ENCODE results near the gene EME2. TPM values are rescaled to one million over a fixed set of nuclear protein-coding genes. Genes with fewer than 3 reads are reported as not detected.

Gene EME2
- polyA plus RNA-seq, 1 donor from 2014 or later: 21.2 TPM

DNA sequence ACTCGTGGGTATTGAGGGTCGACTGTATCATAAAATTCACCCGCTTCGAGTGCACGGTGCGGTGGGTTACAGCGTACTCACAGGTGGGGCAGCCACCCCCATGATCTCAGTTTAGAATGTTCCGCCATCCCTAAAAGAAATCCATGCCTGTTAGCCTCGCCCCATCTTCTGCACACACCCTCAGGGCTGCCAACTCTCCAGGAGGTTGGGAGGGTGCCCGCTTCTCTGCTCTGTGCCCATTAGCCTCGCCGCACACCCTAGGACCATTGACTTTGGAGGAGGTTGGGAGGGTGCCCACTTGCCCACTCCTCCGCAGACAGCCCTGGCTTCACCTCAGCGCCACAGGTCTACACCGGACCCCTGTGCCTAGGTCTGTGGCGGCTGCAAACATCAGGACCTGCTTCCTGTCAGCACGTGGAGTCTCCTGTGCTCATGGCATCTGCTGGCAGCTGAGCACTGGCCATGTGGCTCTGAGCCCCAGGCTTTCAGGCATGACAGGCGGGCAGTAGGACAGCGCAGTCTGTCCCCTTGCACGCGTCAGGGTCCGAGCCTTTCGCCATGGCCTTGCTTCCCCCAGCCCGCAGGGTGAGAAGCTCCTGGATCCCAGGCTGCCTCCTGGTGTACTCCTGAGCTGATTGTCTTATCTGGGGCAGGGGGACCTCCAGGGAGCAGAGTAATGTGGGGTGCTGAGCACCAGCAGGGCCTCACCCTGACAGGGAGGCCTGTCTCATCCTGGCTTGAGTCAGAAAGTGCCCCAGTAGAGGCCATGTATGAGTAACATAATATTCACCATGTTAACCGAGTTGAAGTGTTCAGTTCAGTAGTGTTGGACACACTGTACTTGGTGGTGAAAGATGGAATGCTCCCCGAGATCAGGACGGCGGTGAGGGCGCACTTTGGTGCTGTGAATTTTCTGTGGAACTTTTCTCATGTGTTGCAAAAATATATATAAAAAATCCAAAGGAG lies 23.2 kb upstream of the EME2 start:
- Histone ChIP-seq H4K20me1 (ENCODE audit: insufficient read depth) (no peaks in the 10 kb centered on the region), H2AFZ (ENCODE audit: low read depth, low read length) (no peak overlapping the region), H3K4me2 (ENCODE audit: low read length) (no peak overlapping the region), H3K27ac (ENCODE audit: low read length) (no peak overlapping the region), H3K9me3 (ENCODE audit: low read length) (no peaks in the 10 kb centered on the region), H3F3A (ENCODE audit: insufficient read depth, low read length, poor library complexity, severe bottlenecking) (no peaks in the 10 kb centered on the region), H3K9ac (ENCODE audit: low read length) (no peak overlapping the region), H3K27me3 (ENCODE audit: insufficient read depth, low read depth, low read length) (no peaks in the 10 kb centered on the region), H3K9me2 (ENCODE audit: insufficient read depth, low read length) (no peaks in the 10 kb centered on the region), H3K36me3 (ENCODE audit: insufficient read depth, low read length) (peaks cover 7% of the 10 kb centered on the region), H3K4me3 (ENCODE audit: low read length) (no peak overlapping the region), H3K79me2 (replicated peaks; ENCODE audit: insufficient read depth, low read length) (no peaks in the 10 kb centered on the region)
- TF ChIP-seq MXI1 (conservative IDR thresholded peaks at IDR 0.05; ENCODE audit: poor library complexity, severe bottlenecking) (no peak), EP300 (conservative IDR thresholded peaks at IDR 0.05; ENCODE audit: poor library complexity, severe bottlenecking) (no peak), RAD21 (conservative IDR thresholded peaks at IDR 0.05) (no peak), EZH2 (IDR thresholded peaks at IDR 0.05; ENCODE audit: borderline replicate concordance, insufficient read depth, low read length, poor library complexity, severe bottlenecking) (no peak), SMC3 (conservative IDR thresholded peaks at IDR 0.05; ENCODE audit: poor library complexity) (no peak), POLR2AphosphoS5 (IDR thresholded peaks at IDR 0.05) (no peak), TAF1 (IDR thresholded peaks at IDR 0.05; ENCODE audit: low read depth) (no peak)
- TF ChIP-seq, protein P1, sequence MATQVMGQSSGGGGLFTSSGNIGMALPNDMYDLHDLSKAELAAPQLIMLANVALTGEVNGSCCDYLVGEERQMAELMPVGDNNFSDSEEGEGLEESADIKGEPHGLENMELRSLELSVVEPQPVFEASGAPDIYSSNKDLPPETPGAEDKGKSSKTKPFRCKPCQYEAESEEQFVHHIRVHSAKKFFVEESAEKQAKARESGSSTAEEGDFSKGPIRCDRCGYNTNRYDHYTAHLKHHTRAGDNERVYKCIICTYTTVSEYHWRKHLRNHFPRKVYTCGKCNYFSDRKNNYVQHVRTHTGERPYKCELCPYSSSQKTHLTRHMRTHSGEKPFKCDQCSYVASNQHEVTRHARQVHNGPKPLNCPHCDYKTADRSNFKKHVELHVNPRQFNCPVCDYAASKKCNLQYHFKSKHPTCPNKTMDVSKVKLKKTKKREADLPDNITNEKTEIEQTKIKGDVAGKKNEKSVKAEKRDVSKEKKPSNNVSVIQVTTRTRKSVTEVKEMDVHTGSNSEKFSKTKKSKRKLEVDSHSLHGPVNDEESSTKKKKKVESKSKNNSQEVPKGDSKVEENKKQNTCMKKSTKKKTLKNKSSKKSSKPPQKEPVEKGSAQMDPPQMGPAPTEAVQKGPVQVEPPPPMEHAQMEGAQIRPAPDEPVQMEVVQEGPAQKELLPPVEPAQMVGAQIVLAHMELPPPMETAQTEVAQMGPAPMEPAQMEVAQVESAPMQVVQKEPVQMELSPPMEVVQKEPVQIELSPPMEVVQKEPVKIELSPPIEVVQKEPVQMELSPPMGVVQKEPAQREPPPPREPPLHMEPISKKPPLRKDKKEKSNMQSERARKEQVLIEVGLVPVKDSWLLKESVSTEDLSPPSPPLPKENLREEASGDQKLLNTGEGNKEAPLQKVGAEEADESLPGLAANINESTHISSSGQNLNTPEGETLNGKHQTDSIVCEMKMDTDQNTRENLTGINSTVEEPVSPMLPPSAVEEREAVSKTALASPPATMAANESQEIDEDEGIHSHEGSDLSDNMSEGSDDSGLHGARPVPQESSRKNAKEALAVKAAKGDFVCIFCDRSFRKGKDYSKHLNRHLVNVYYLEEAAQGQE (IDR thresholded peaks at IDR 0.05; ENCODE audit: borderline replicate concordance): no peak
- TF ChIP-seq, protein P2, sequence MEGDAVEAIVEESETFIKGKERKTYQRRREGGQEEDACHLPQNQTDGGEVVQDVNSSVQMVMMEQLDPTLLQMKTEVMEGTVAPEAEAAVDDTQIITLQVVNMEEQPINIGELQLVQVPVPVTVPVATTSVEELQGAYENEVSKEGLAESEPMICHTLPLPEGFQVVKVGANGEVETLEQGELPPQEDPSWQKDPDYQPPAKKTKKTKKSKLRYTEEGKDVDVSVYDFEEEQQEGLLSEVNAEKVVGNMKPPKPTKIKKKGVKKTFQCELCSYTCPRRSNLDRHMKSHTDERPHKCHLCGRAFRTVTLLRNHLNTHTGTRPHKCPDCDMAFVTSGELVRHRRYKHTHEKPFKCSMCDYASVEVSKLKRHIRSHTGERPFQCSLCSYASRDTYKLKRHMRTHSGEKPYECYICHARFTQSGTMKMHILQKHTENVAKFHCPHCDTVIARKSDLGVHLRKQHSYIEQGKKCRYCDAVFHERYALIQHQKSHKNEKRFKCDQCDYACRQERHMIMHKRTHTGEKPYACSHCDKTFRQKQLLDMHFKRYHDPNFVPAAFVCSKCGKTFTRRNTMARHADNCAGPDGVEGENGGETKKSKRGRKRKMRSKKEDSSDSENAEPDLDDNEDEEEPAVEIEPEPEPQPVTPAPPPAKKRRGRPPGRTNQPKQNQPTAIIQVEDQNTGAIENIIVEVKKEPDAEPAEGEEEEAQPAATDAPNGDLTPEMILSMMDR (IDR thresholded peaks at IDR 0.05; ENCODE audit: poor library complexity, severe bottlenecking): no peak

DNA sequence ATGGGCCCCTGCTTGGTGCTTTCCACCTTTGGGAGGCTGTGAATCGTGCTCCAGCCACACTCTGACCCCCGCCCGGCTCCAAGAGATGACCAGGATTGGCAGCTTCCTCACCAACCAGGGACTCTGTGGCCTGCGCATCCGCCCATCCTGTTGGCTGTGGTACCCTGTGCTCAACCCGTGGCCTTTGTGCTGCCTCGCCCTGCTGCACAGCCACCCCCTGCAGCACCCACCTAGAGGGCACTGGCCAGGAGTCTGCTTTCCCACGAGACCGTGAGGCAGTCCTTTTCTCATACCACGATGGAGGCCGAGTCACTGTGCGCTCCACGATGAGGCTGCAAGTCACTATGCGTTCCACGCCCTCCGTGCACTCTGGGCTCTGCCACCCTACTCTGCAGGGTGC lies 20.7 kb upstream of the EME2 start:
- Histone ChIP-seq H3K9me2 (ENCODE audit: insufficient read depth, low read length) (no peaks in the 10 kb centered on the region), H3K79me2 (replicated peaks; ENCODE audit: insufficient read depth, low read length) (no peaks in the 10 kb centered on the region), H3K9me3 (ENCODE audit: low read length) (no peaks in the 10 kb centered on the region), H3K36me3 (ENCODE audit: insufficient read depth, low read length) (peaks cover 7% of the 10 kb centered on the region), H3K4me2 (ENCODE audit: low read length) (no peak overlapping the region), H2AFZ (ENCODE audit: low read depth, low read length) (no peak overlapping the region), H3F3A (ENCODE audit: insufficient read depth, low read length, poor library complexity, severe bottlenecking) (no peaks in the 10 kb centered on the region), H4K20me1 (ENCODE audit: insufficient read depth) (no peaks in the 10 kb centered on the region), H3K4me3 (ENCODE audit: low read length) (no peak overlapping the region), H3K9ac (ENCODE audit: low read length) (no peak overlapping the region), H3K27ac (ENCODE audit: low read length) (no peak overlapping the region), H3K27me3 (ENCODE audit: insufficient read depth, low read depth, low read length) (no peaks in the 10 kb centered on the region)
- TF ChIP-seq, protein P1 (IDR thresholded peaks at IDR 0.05; ENCODE audit: borderline replicate concordance): no peak
- TF ChIP-seq TAF1 (IDR thresholded peaks at IDR 0.05; ENCODE audit: low read depth): no peak
- TF ChIP-seq EZH2 (IDR thresholded peaks at IDR 0.05; ENCODE audit: borderline replicate concordance, insufficient read depth, low read length, poor library complexity, severe bottlenecking): no peak
- TF ChIP-seq POLR2AphosphoS5 (IDR thresholded peaks at IDR 0.05): no peak
- TF ChIP-seq MXI1 (conservative IDR thresholded peaks at IDR 0.05; ENCODE audit: poor library complexity, severe bottlenecking): no peak
- TF ChIP-seq SMC3 (conservative IDR thresholded peaks at IDR 0.05; ENCODE audit: poor library complexity): no peak
- TF ChIP-seq, protein P2 (IDR thresholded peaks at IDR 0.05; ENCODE audit: poor library complexity, severe bottlenecking): no peak
- TF ChIP-seq EP300 (conservative IDR thresholded peaks at IDR 0.05; ENCODE audit: poor library complexity, severe bottlenecking): no peak
- no peak for TF ChIP-seq RAD21 (conservative IDR thresholded peaks at IDR 0.05)
